Activated CD4-positive, alpha-beta T cell treated with anti-CD3 and anti-CD28 coated beads, Interleukin-2, amount 50 U/mL, for 4 hours (primary cell): ENCODE results near the gene COL4A5.
"Not testable (repeated sequence)": the region's sequence is repeated elsewhere in the genome, so short reads cannot be mapped to it uniquely, and the experiment has no call there.

Source experiments
- DNase-seq, 2 experiments: peaks; one replicate each; pipeline ENCODE4 v3.0.0-alpha.2; 2020

The COL4A5 gene

DNA sequence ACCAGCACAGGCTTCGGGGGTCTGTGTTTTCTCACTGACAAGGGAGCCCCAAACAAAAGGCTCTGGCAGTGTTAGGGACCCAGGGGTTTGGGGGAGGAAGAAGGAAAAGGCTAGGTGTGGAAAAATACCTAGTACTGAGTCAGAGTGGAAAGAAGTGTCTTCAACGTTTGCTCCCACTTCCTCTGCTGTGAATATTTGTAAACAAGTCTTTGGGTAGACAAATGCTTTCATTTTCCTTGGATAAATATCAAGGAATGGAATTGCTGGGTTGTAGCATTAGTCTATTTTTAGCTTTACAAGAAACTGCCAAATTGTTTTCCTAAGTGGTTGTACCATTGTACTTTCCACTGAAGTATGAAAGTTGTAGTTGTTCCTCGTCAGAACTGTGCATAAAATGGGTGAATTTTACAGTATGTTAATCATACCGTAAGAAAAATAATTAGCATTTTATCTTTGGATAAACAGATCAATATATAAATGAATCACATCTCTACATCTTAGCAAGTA is 17.4 kb downstream of the COL4A5 start:
- no peak for DNase-seq

DNA sequence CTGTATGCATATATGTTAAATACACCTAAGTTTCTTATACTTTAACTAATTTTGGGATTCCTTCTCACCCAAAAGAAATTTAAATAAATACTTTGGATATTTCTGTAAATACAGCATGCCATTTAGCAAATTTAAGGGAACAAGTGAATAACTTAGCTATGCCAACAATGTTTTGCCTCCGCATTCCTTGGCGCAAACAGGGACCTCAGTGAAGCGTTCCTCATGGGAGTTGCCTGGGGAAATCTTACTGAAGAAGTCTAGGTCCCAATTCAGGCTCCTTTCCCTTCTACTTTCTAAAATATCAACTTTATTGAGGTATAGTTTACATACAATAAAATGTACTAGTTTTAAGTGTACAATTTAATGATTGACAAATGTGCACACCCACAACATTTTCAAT is 25.0 kb downstream of the COL4A5 start:
- DNase-seq: no peak

DNA sequence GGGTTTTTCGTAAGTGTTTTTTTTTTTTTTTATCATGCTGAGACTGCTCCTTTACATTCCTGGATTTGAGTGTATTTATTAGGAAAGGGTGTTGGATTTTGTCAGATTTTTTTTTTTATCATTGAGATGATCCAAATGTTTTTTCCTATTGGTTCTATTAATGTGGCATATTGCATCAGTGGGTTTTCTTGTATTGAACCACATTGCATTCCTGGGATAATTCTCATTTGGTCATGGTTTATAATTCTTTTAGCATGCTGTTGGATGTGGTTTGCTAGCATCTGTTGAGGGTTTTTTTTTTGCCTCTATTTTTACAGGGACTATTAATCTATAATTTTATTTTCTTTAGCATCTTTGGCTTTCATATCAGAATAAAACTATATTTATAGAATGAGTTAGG is 28.8 kb downstream of the COL4A5 start:
- DNase-seq: no peak

DNA sequence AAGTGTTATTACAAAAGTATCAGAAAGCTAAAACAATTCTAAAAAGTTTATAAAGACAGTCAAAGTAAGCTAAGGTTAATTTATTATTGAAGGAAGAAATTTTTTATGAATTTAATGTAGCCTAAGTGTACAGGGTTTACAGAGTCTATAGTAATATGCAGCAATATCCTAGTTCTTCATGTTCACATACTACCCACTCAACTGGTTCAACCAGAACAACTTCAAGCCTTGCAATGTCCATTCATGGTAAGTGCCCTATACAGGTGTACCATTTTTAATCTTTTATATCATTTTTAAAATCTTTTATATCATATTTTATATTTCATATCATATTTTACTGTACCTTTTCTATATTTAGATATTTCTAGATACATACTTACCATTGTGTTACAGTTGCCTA is 34.3 kb downstream of the COL4A5 start:
- no peak for DNase-seq

DNA sequence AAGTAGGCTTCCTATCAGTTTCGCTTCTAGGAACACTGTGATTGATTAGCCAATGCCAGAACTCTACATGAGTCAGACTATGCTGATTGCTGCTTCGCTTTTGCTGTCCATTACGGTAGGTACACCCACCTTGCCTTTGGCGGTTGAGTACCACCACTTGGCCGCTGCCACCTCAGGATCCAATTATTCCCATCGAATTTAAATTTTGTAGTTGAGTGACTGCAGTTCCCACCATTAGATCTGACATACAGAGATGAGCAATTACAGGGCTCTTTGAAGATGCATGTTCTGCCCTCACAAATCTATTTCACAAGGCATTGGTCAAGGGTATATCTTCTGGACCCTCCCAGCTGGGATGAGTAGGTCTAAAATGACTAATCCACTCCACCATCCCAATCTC is 41.9 kb downstream of the COL4A5 start:
- DNase-seq: not testable (repeated sequence)

DNA sequence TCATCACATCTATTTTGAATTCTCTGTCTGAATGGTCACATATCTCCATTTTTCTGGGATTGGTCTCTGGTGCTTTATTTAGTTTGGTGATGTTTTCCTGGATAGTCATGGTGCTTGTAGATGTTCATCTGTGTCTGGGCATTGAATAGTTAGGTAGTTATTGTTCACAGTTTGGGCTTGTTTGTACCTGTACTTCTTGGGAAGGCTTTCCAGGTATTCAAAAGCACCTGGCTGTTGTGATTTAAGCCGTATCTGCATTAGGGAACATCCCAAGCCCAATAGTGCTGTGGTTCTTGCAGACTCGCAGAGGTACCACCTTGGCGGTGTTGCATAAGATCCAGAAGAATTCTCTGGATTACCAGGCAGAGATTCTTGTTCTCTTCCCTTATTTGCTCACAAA is 44.6 kb downstream of the COL4A5 start:
- no peak for DNase-seq

DNA sequence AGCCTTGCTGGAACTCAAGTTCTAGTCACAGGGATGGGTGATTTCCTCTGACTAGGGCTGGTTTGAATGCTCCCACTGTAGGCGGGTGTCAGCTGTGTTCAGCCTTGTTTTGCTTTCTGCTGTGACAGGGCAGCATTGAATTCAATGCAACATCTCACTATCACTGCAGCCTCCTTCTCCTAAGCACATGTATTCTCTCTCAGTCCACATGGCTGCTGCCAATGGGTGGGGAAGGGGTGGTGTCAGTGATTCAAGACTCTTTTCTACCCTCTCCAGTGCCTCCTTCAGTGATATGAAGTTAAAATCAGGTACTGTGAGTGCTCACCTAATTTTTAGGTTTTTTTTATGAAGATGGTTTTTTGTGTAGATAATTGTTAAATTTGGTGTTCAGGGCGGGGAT is 46.3 kb downstream of the COL4A5 start:
- DNase-seq: no peak

DNA sequence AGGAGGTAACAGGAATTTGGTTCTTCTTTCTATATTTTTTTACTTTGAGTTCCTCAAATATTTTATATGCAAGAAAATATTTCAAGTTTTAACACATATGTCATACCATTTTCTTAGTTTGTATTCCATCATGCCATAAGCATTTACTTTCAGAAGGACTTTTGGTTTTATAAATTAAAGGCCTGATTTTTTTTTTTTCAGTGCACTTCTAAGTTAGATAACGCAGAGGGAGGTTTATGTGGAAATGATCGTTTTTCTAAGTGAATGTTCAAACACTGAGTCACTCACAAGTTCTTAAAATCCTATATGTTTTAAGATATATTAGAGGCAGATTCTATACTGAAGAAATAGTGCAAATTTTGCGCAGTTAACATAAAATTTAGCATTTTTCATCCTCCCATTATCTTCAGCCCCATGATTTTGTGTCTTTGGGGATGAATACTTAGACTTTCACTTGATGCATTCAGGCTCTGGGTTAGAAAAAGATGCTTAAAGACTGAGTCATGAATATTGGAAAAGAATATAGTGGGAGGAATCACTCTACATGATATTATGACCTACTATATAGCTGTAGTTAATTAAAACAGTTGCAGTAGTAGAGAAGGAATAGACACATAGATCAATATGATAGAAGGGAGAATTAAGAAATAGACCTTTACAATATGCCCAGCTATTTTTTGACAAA is 54.9 kb downstream of the COL4A5 start:
- DNase-seq: no peak

DNA sequence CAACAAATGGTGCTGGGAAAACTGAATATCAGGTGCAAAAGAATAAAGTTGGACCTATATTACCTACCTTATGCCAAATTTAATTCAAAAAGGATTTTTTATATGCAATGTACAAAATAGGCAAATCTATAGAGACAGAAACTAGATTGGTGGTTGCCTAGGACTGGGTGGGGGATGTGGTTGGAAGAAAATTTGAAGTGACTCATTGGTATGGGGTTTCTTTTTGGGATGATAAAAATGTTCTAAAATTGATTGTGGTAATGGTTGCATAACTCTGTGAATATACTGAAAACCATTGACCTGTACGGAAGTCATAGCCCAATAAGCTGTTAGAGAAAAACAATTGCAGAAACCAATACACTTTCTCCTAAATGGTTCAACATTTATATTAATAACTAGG is 72.1 kb downstream of the COL4A5 start:
- DNase-seq: no peak

DNA sequence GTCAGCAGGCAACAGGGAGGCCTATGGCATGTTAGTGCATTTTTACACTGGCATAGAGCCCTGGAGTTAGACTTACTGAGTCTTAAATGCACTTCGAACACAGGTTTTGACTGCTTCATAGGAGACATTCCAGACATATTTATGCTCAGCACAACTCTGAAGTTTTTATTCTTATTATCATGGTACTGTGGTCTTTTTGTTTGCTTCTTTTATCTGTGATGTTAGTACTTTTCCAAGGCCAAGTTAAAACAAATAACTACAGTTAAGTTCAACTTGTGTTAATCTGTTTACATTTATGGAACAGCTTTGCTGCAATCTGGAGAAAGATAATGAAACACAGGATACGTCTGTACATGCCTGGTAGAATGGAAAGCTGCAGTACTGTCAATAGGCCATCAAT is 76.5 kb downstream of the COL4A5 start:
- DNase-seq: no peak

DNA sequence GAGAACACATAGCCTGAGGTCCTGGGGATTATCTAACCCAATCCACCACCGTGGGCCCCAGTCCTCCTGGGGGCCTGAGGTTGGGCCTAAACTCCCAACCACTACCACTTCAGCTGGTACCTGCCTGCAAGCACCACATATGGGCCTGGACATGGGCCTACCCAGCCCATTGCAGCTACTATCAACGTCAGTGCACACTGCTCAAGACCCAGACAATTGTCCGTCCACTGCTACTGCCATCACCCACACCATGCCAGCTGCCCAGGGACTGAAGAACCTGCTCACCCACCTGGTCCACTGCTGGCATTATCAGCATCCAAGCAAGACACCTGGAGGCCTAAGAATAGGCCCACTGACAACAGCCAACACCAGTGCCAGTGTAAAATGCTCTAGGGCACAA is 88.1 kb downstream of the COL4A5 start:
- DNase-seq: no peak

DNA sequence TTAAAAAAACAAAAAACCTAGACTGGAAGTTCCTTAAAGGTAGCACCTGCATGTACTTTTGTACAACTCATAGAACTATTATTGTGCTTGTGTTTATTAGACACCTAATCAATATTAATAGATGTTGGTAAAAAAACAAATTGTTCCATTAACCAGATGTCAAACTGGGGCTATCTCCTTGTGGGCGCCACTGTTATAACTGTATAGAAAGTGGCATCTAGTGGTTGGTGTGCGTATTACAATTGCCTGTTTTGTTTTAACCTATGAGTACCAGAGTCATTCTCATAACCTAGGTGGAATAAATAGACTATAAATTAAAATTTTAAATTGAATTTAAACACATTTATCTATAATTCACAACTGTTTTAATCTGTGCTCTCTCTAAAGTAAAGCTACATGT is 97.4 kb downstream of the COL4A5 start:
- no peak for DNase-seq

DNA sequence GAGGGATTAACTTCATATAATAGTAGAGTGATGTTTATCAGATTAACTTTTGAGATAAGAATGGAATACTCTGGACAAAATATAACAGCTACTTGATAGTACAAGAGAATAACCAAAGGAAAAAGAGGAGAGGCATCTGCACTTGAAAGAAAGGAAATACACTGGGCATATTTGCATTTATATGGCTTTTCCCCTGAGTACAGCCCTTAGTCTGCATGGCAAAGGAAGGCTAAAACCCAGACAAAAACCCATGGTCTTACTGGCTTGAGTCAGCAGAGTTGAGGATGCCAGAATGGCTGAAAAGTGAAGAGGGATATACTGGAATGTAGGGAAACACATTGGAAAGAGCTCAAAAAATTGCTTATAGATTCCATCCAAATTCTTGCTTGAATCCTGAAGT is 101.6 kb downstream of the COL4A5 start:
- DNase-seq: no peak

DNA sequence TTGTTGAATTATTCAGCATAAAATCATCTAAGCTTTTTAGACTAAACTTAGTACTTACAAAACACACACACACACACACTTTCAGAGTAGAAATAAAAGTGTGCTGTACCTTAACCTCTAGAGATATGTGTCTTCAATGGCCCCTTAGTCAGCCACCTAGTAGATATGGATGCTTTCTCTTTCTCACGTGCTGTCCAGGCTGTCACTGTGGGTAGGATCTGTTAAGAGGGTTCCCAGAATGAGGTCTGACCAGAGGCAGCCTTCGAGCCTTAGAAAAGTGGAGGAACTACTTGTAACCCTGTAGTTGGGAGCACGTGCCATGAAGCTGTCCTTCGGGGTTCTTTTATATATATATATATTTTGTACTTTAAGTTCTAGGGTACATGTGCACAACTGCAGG is 117.9 kb downstream of the COL4A5 start:
- DNase-seq: no peak

DNA sequence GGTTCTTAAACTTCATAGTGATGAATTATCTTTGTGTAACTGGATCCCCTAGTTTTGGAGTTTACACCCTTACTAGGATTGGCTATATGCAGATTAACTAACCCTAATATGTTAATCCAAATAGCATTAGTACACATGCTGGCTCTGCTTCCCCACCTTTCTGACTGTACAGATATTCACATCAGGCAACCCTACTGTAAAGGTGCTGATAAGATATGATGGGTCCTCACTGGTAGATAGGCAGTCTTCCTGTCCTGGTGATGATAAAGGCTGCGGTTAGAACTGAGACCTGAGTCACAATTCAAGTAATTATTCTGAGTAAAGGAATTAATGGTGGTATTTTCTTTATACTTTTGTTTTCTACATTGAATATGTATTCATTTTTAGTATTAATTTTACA is 118.6 kb downstream of the COL4A5 start:
- no peak for DNase-seq

DNA sequence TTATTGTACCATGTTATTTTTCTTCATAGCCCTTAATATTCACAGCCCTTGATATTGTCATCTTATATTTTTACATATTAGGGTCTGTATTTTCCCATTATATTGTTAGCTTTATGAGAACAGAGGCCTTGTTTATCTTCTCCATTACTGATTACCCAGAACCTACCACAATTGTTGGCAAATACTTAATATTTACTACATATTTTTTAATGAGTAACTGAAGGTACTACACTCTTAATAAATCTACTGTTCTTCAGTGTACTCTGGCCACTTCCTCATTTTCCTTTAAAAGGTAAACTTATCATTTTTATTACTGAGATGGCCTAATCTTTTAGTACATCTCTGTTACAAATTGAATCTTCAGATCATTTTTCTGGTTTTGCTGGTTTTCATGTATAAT is 133.5 kb downstream of the COL4A5 start:
- DNase-seq: no peak

DNA sequence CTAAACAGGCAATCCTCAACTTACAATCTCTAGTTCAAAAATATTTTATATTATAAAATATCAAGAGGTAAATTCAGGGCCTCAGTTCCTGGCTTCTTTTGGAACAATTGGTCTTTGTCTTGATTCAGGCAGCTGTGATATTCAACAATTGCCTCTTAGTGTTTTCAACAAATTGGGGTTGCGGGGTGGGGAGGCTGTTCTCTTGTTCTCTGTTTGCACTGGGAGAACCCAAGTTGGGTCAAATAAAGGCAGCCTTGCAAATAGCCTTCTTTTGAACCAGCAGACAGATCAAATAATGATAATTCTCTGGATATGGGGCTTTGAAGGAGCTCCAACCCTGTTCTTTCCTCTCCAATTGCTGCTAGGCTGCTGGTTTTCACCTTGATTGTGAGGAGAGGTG is 142.5 kb downstream of the COL4A5 start:
- DNase-seq: no peak

DNA sequence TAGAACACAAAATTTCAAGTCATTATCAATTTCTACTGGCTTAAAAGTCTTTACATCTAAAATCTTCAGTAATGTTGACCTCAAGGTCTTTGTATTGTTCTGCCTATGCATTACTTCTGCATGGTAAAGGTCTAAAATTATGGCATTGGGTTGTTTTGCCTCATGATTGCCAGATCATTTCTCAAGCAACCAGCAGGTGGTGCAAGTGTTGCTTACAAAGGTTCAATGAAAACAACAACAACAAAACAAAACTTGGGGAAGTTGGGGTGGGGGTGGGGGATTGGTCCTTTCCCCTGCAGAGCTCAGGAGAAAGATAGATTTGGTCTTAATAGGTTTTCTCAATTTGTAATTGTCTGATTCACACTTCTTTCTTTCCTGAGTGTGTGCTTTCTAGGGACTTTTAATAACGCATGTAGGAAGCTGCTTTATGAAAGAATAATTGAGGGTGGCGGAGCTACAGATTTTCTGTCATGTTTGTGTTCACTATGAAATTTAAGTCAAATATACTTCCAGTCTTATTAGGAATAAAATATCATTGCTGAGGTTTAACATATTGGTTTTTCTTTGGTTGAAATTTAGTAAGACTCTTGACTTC is 145.1 kb downstream of the COL4A5 start:
- DNase-seq: no peak

DNA sequence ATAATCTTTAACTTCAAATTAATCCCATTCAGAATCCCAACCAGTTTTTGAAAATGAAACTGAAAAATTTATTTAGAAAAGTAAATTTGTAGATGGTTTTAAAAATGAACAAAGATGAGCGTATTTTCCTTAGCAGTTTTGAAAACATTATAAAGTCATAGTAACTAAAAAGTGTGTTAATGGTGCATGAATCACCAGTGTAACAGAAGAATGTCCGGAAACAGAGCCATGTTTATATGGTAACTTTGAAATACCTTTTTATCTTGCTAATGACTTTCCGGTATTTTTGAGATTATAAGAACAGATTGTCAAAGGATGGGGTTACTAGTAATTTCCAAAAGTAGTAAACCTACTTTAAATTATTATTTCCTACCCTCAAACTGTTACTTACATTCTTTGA is 150.9 kb downstream of the COL4A5 start:
- no peak for DNase-seq

DNA sequence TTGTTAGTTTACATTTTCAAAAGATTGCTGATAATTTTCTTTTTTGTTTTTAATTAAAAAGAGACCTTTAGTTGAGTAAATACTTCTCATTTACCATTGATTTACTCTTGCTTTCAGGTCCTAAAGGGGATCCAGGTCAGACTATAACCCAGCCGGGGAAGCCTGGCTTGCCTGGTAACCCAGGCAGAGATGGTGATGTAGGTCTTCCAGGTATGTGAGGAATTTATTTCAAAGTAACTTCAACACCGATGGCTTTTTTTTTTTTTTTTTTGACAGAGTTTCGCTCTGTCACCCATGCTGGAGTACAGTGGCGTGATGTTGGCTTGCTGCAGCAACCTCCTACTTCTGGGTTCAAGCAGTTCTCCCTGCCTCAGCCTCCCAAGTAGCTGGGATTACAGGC is 161.6 kb downstream of the COL4A5 start:
- no peak for DNase-seq

DNA sequence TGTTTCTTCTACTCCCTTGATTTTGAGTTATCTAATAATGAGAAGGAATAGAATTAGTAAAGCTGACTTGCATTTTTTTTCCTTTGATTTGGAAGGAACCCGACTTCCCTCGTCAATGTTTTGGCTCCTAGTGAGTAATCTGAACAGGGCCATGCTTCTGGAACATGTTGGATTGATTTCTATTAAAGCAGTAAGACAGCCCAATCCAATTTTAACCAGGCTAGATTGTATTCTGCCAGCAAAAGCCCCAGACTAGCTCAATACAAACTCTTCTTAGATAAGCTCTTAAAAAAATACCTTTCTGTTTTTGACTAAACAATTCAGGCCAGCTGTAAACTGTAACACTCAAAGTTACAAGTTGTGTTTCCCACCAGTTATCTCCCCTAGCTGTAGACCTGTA is 170.5 kb downstream of the COL4A5 start:
- no peak for DNase-seq

DNA sequence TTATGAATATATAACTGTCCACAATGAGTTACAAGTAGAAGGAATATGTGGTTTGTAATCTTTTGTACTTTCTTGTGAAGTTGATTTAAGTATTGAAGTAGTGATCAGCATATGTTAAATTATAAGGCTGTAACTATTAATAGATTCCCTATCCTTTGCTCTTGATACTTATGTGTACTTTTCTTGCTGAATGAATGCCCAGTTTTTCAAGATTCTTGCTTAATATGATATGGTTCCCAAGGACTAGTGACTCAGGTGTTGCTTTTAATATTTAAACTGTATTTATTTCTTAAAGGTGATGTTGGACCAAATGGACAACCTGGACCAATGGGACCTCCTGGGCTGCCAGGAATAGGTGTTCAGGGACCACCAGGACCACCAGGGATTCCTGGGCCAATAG is 175.0 kb downstream of the COL4A5 start:
- no peak for DNase-seq

DNA sequence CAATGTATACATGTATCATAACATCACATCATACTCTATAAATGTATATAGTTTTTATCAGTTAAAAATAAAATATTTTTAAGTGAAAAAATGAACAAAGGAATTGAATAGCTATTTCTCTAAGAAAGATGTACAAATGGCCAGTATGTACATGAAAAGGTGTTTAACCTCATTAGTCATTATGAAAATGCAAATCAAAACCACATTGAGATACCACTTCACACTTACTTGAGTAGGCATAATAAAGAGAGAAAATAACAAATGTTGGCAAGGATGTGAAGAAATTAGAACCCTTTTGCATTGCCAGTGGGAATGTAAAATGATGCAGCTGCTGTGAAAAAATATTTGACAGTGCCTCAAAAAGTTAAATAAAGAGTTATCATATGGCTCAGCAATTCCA is 201.2 kb downstream of the COL4A5 start:
- DNase-seq: no peak

DNA sequence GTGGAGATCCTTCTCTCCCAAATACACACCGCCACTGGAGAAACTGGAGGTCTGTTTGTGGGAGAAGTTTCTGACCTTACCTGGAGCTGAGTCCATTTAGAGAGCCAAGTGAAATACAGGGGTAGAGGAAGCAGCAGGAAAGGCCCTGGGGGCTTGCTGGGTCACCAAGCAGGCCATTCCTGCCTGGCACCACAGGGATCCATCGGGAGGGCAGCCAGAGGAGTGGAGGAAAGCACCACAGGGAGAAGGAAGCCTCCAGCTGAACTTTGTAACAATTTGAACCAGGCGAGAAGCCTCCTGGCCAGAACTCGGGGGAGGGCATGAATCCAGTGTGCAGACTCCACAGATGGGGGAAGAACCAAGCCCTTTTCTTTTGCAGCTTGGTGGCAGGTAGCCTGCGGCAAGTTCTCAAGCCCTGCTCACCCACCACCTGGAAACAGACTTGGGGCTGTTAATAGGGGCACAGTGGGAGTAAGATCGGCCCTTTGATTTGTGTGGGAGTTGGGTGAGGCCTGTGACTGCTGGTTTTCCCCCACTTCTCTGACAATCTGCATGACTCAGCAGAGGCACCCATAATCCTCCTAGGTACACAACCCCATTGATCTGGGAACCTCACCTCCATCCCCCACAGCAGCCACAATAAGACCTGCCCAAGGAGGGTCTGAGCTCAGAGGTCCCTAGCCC is 202.1 kb downstream of the COL4A5 start:
- no peak for DNase-seq

DNA sequence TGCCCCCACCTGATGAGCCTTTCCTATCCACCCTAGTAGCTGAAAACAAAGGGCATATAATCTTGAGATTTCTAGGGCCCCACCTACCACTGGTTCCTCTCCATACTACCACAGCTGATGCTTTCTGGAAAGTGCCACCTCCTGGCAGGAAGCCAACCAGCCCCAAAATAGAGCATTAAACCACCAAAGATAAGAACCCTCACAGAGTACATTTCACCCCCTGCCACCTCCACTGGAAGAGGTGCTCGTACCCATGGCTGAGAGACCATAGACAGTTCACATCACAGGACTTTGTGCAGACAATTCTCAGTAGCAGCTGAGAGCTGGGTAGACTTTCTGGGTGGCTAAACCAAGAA is 202.6 kb downstream of the COL4A5 start:
- no peak for DNase-seq
